ENCODE measurements around the gene GPATCH2L. TPM values are rescaled to one million over a fixed set of nuclear protein-coding genes. Genes with fewer than 3 reads are reported as not detected.

The GPATCH2L gene
- total and polyA plus RNA-seq, 9 donors = 7.0 to 52.5 (median 34.1) TPM

DNA sequence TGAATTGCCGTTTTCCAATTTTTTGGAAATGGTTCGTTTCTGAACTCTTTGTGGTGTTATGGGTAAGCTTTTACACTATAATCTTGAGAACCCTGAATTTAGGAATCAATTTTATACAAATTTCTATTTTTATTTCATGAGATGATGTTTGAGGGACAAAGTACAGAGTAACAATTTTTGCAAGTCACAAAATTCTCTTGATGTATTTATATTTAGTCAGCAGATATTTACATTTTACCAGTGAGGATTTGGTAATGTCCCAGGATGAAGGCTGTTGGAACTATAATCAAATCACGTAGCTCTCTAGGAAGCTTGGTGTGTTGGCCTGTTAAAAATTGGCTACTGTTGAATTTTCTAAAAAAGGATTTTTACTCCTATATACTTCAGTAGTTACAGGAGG, 24.2 kb downstream of the GPATCH2L start:
- H3K27me3 ChIP-seq = no peaks in the 10 kb centered on the region
- DNase-seq = no peak
- intact Hi-C loops (cut with DNase I) = no loop called here
- no peak overlapping the region for H3K27ac ChIP-seq
- 65 to 78% (median 67%) methylated on average over 3 of the region's 3 CpGs for WGBS, 3 donors
- no peak overlapping the region for H3K4me3 ChIP-seq
- no peaks in the 10 kb centered on the region for H3K9me3 ChIP-seq
- H3K4me1 ChIP-seq (ENCODE audit: insufficient read depth) = no peaks in the 10 kb centered on the region
- TF ChIP-seq EP300 (IDR thresholded peaks at IDR 0.05) = no peak
- TF ChIP-seq, protein P1, sequence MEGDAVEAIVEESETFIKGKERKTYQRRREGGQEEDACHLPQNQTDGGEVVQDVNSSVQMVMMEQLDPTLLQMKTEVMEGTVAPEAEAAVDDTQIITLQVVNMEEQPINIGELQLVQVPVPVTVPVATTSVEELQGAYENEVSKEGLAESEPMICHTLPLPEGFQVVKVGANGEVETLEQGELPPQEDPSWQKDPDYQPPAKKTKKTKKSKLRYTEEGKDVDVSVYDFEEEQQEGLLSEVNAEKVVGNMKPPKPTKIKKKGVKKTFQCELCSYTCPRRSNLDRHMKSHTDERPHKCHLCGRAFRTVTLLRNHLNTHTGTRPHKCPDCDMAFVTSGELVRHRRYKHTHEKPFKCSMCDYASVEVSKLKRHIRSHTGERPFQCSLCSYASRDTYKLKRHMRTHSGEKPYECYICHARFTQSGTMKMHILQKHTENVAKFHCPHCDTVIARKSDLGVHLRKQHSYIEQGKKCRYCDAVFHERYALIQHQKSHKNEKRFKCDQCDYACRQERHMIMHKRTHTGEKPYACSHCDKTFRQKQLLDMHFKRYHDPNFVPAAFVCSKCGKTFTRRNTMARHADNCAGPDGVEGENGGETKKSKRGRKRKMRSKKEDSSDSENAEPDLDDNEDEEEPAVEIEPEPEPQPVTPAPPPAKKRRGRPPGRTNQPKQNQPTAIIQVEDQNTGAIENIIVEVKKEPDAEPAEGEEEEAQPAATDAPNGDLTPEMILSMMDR (IDR thresholded peaks at IDR 0.05) = no peak
- H3K36me3 ChIP-seq = no peaks in the 10 kb centered on the region

DNA sequence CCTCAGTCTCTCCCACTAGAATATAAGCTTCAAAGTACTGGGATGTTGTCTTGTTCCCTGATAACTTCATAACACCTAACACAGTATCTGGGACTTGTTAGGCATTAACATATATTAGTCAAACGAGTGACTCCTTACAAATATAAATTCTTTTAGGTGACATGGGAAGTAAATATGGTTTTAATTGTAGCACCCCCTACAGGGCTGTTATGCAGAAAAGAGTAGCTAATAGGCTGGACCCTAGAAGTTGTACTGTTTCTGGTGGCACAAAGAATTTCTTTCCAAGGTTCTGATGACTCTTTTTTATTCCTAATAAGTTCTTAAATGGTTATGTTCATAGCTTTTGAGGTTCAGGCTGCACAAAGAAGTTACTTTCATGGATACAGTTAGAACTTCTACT, 29.8 kb downstream of the GPATCH2L start:
- Histone ChIP-seq H3K9me3 (no peaks in the 10 kb centered on the region), H3K27me3 (no peaks in the 10 kb centered on the region), H3K4me3 (no peak overlapping the region), H3K27ac (no peak overlapping the region), H3K36me3 (no peaks in the 10 kb centered on the region), H3K4me1 (ENCODE audit: insufficient read depth) (no peaks in the 10 kb centered on the region)
- TF ChIP-seq EP300 (IDR thresholded peaks at IDR 0.05) (no peak), POLR2A (IDR thresholded peaks at IDR 0.05) (no peak)
- TF ChIP-seq, protein P1 (IDR thresholded peaks at IDR 0.05) = no peak
- intact Hi-C loops (cut with DNase I) = no loop called here
- DNase-seq = no peak
- WGBS, 3 donors = 53 to 71% (median 55%) methylated on average over 1 of the region's 1 CpG

DNA sequence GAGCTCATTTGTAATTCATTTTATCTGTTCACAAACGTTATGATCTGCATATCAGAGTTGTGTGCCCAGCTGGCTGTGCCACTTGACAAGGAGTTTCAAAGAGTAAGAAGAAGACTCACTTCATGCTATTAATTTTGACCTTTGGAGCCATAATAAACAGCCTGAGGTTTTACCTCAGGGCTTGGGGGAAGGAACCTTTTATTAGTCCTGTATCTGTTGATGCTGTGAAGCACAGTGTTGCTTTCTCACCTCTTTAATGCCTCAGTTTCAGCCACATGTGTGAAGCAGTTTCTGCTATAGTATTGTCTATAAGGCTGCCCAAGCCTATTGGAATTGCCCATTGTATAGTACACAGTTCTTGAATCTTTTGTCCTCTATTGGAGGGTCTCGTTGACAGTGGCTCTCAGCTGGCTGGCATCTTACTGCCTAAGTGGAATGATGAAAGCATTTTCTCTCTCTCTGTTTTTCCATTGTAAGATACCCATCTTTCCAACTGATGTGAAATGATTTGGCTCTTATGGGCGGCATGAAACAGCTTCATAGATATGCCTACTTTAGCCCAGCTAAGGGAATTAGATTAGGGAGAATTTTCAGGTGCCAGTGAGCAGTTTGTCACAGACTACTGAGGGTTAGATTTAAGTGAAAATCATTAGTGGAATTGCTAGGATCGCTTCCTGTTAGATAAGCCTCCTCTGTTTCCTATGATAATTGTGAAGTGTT, 34.7 kb downstream of the GPATCH2L start:
- Histone ChIP-seq H3K4me3 (no peak overlapping the region), H3K9me3 (no peaks in the 10 kb centered on the region), H3K27me3 (no peaks in the 10 kb centered on the region), H3K36me3 (no peaks in the 10 kb centered on the region), H3K4me1 (ENCODE audit: insufficient read depth) (no peaks in the 10 kb centered on the region), H3K27ac (no peak overlapping the region)
- 70 to 74% (median 72%) methylated on average over 4 of the region's 4 CpGs for WGBS, 3 donors
- no peak for TF ChIP-seq POLR2A (IDR thresholded peaks at IDR 0.05)
- no peak for DNase-seq
- intact Hi-C loops (cut with DNase I) = no loop called here

DNA sequence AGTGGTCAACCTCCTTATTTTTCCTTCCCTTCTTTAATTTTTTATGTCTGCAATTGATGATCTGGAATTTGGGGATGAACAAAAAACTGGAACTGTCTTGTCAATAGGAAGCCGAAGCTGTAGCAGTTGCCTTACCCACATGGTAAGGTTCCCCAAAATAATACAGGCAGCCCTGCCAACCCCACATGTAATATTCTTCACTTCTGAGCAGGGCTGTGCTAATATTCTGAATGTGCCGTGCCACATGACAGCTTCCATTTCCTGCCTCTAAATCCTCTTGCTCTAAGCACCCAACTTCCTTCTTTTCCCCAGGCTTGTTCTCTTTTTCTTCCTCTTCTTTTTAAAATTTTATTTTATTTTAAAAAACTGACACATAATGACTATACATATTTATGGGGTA, 39.6 kb downstream of the GPATCH2L start:
- TF ChIP-seq POLR2A (IDR thresholded peaks at IDR 0.05) (no peak), EP300 (IDR thresholded peaks at IDR 0.05) (no peak)
- TF ChIP-seq, protein P1 (IDR thresholded peaks at IDR 0.05) = no peak
- H3K36me3 ChIP-seq = no peaks in the 10 kb centered on the region
- H3K9me3 ChIP-seq = no peaks in the 10 kb centered on the region
- WGBS, 3 donors = 89 to 97% (median 97%) methylated on average over 2 of the region's 2 CpGs
- no peak overlapping the region for H3K4me3 ChIP-seq
- intact Hi-C loops (cut with DNase I) = no loop called here
- no peaks in the 10 kb centered on the region for H3K27me3 ChIP-seq
- DNase-seq = no peak
- no peaks in the 10 kb centered on the region for H3K4me1 ChIP-seq (ENCODE audit: insufficient read depth)
- no peak overlapping the region for H3K27ac ChIP-seq

DNA sequence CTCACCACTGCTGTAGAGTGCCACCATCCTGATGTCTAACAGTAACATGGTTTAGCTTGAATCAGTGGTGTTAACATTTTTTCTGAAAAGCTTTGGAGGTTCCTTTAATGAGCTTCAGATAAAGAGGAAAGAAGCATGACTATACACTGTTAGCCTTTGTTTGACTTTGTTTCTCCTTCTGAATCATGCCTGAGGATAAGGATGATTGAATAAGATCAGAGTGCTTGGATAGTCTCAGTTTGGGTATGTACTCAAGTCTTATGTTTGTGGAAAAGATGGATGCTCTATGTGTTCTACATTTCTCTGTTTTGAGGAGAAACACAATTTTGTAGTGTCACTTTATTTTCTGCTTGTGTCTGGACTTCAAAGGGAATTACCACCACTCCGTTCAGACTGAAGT, 42.0 kb downstream of the GPATCH2L start:
- Histone ChIP-seq H3K27ac (no peak overlapping the region), H3K9me3 (no peaks in the 10 kb centered on the region), H3K4me3 (no peak overlapping the region), H3K36me3 (no peaks in the 10 kb centered on the region), H3K4me1 (ENCODE audit: insufficient read depth) (no peaks in the 10 kb centered on the region), H3K27me3 (no peaks in the 10 kb centered on the region)
- intact Hi-C loops (cut with DNase I) = no loop called here
- no peak for DNase-seq
- TF ChIP-seq, protein P1 (IDR thresholded peaks at IDR 0.05) = no peak
- TF ChIP-seq EP300 (IDR thresholded peaks at IDR 0.05) (no peak), POLR2A (IDR thresholded peaks at IDR 0.05) (no peak)
- 82 to 87% (median 84%) methylated on average over 1 of the region's 1 CpG for whole genome bisulfite sequencing, 3 donors
